Tibial artery (tissue), 4 donors: Measurements from ENCODE around the gene PIP4K2A.

Experiments
- DNase-seq, 2 donors: peaks; one replicate each; pipeline ENCODE4 v3.0.0-alpha.2; 2019
- H3K27ac ChIP-seq, 2 donors: fragments of 200-600 bp; sonication (generic) in 1 of 2; 1 replicate in 1 of 2; 2 replicates in 1 of 2; pipeline ENCODE4 v1.5.1; 2018 to 2019; ENCODE audit warnings: mild to moderate bottlenecking in 1 of 2
- H3K27me3 ChIP-seq, 2 donors: fragments of 200-600 bp; sonication (generic) in 1 of 2; one replicate each; pipeline versions ENCODE4 v1.5.1 to v1.6.0; 2016 to 2019
- H3K36me3 ChIP-seq, 3 donors: fragments of 200-600 bp; sonication (generic) in 2 of 3; one replicate each; pipeline ENCODE4 v1.5.1; 2016 to 2019; ENCODE audit warnings: mild to moderate bottlenecking in 2 of 3
- H3K4me1 ChIP-seq, 4 donors: fragments of 200-600 bp; sonication (generic) in 2 of 4; 1 replicate in 3 of 4; 2 replicates in 1 of 4; pipeline ENCODE4 v1.5.1; 2016 to 2019
- H3K4me3 ChIP-seq, 2 donors: fragments of 200-600 bp; sonication (generic) in 1 of 2; 1 replicate in 1 of 2; 2 replicates in 1 of 2; pipeline ENCODE4 v1.5.1; 2018 to 2019; ENCODE audit warnings: mild to moderate bottlenecking in 2 of 2
- H3K9me3 ChIP-seq, 3 donors: fragments of 200-600 bp; sonication (generic) in 1 of 3; one replicate each; pipeline ENCODE4 v1.5.1; 2016 to 2019
- intact Hi-C: fragments of 100-400 bp; cut with DNase I; formaldehyde crosslinking; loops from one replicate; pipeline ENCODE4 v1.15.0; 2023; ENCODE audit warnings: low total_unique reads
- TF ChIP-seq, protein P1 (sequence below), 2 experiments: fragments of 200-600 bp in 1 of 2; fragments of 450-650 bp in 1 of 2; IDR thresholded peaks; one replicate each; pipeline ENCODE4 v1.5.1; 2017 to 2019; ENCODE audit warnings: antibody characterized with exemption in 2 of 2, mild to moderate bottlenecking in 1 of 2, moderate library complexity in 1 of 2

The PIP4K2A gene

DNA sequence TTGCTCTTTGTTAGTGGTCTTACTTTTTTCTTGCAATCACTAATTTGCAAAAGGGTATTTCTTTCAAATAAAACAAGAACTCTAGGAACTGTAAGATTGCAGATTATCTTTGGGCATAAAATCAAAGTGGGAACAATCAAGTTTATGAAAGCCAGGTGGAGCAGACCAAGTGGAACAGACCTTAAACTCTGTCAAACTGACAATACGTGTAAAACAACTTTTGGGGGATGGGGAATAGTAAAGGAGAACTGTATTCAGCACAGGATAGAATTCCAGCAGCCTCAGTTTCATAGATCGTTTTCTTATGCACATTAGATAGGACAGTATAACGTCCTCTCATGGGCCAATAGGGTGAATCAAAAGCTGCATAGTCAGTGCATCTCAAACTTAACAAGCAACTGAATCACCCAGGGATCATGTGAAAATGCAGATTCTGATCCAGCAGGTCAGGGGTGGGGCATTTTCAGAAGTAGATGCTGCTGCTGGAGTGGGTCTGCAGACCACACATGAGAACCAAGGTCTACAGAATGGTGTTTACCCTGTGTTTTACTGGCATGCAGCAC lies 120.7 kb downstream of the PIP4K2A start:
- intact Hi-C loops = no loop called here
- no peaks in the 10 kb centered on the region for H3K9me3 ChIP-seq
- no peaks in the 10 kb centered on the region for H3K4me1 ChIP-seq
- H3K27ac ChIP-seq = no peak overlapping the region
- TF ChIP-seq, protein P1, sequence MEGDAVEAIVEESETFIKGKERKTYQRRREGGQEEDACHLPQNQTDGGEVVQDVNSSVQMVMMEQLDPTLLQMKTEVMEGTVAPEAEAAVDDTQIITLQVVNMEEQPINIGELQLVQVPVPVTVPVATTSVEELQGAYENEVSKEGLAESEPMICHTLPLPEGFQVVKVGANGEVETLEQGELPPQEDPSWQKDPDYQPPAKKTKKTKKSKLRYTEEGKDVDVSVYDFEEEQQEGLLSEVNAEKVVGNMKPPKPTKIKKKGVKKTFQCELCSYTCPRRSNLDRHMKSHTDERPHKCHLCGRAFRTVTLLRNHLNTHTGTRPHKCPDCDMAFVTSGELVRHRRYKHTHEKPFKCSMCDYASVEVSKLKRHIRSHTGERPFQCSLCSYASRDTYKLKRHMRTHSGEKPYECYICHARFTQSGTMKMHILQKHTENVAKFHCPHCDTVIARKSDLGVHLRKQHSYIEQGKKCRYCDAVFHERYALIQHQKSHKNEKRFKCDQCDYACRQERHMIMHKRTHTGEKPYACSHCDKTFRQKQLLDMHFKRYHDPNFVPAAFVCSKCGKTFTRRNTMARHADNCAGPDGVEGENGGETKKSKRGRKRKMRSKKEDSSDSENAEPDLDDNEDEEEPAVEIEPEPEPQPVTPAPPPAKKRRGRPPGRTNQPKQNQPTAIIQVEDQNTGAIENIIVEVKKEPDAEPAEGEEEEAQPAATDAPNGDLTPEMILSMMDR (IDR thresholded peaks at IDR 0.05) = no peak
- H3K36me3 ChIP-seq = peaks cover 10 to 22% (median 17%) of the 10 kb centered on the region in 3 donors
- no peaks in the 10 kb centered on the region for H3K27me3 ChIP-seq
- H3K4me3 ChIP-seq = no peak overlapping the region
- DNase-seq = no peak

DNA sequence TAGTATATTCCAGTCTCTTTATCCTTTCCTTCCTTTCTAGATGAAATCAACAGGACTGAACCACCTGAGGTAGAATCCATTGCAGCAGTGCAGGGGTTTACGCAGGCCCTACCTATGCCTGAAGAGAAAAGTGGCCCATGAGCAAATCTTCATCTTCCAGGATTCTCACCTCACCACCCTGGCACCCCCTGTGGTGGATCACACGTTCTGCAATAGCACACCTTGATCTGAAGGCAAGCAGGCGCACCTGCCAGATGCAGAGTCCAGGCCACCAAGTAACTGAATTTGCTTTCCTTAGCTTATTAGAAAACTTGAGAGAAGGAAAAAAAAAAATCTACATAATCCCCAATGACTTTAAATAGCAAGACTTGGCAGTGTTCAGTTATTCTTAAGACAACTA lies 121.4 kb downstream of the PIP4K2A start:
- Histone ChIP-seq H3K9me3 (no peaks in the 10 kb centered on the region), H3K27ac (no peak overlapping the region), H3K4me3 (no peak overlapping the region), H3K4me1 (no peaks in the 10 kb centered on the region), H3K27me3 (no peaks in the 10 kb centered on the region), H3K36me3 (peaks cover 16 to 28% (median 21%) of the 10 kb centered on the region in 3 donors)
- no peak for DNase-seq
- intact Hi-C loops = no loop called here
- TF ChIP-seq, protein P1 (IDR thresholded peaks at IDR 0.05) = no peak

DNA sequence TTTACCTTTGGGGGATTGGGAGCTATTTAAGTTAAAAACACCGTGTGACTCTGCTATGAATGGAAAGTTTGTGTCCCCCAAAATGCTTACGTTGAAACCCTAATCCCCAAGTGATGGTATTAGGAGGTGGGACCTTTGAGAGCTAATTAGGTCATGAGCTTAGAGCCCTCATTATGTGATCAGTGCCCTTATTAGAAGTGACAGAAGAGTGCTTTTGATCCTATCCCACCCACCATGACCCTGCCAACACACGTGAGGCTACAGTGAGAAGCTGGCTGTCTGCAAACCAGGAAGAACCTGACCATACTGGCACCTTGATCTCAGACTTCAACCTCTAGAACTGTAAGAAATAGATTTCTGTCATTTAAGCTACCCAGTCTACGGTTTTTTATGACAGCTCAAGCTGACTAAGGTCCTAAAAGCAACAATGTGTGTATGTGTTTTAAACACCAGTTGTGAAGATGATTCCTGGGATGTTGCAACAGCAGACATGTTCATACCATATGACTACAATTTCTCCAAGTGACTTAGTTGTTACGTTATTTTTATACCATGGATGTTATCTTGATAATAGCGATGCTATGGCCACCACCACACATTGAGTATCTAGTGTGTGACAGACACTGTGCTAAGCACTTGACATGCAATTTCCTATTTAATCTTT lies 124.4 kb downstream of the PIP4K2A start:
- Histone ChIP-seq H3K36me3 (peaks cover 24 to 37% (median 33%) of the 10 kb centered on the region in 3 donors), H3K4me1 (no peaks in the 10 kb centered on the region), H3K4me3 (no peak overlapping the region), H3K27me3 (no peaks in the 10 kb centered on the region), H3K27ac (no peak overlapping the region), H3K9me3 (no peaks in the 10 kb centered on the region)
- intact Hi-C loops = no loop called here
- DNase-seq = no peak
- TF ChIP-seq, protein P1 (IDR thresholded peaks at IDR 0.05) = no peak

DNA sequence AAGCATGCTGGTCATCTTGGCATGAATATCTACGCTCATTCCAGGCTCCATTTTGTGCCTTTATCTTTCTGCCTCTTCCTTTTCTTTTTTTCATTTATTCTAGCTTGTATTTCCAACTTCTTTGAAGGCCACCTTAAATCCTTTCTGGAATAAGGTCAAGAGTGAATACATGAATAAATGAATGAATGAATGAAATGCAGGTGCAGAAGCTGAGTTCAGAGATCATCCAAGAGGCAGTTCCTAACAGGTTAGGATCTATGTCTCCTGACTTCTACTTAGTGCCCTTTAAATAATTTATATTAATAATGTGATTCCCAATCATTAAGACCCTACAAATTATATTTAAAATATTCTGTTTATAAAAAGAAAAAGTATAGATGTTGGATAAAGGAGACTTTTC lies 125.9 kb downstream of the PIP4K2A start:
- TF ChIP-seq, protein P1 (IDR thresholded peaks at IDR 0.05) = no peak
- Histone ChIP-seq H3K9me3 (no peaks in the 10 kb centered on the region), H3K4me3 (no peak overlapping the region), H3K36me3 (peaks cover 27 to 49% (median 33%) of the 10 kb centered on the region in 3 donors), H3K27me3 (no peaks in the 10 kb centered on the region), H3K4me1 (no peaks in the 10 kb centered on the region), H3K27ac (no peak overlapping the region)
- no peak for DNase-seq
- intact Hi-C loops = no loop called here

DNA sequence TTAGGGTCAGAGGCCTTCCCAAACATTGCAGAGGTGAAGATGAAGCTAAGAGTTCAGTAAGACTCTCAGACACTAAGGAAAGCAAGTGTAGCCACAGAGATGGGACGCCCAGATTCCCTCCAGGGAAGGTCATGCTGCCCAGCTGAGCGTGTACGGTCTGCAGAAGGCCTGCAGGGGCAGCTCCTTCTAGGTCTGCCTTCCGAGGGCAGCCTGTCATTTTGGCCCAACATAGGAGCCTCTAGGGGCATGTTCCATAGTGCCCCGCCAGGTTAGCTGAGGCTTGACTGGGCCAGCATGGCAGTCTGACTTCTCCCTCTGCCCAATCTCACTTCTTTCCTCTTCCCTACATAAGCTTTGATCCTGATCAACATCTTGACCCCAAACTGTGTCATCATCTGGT lies 130.7 kb downstream of the PIP4K2A start:
- no peaks in the 10 kb centered on the region for H3K9me3 ChIP-seq

More for the DNA sequence above, 130.7 kb downstream of the PIP4K2A start:
- H3K27me3 ChIP-seq = no peaks in the 10 kb centered on the region
- intact Hi-C loops = no loop called here
- no peak for DNase-seq
- H3K4me3 ChIP-seq = no peak overlapping the region
- TF ChIP-seq, protein P1 (IDR thresholded peaks at IDR 0.05) = no peak
- no peak overlapping the region for H3K27ac ChIP-seq
- H3K36me3 ChIP-seq = peaks cover 16 to 66% (median 28%) of the 10 kb centered on the region in 3 donors
- H3K4me1 ChIP-seq = no peaks in the 10 kb centered on the region
